Fibroblast of skin of right biceps (primary cell): ENCODE results near the gene ERO1B.
"Not testable (repeated sequence)": the region's sequence is repeated elsewhere in the genome, so short reads cannot be mapped to it uniquely, and the experiment has no call there.

ENCODE experiments used
- DNase-seq: peaks from one replicate; pipeline ENCODE4 v3.0.0-alpha.2; 2013

Gene ERO1B

GRCh38 chr1:236281654-236282424 is at the start of gene ERO1B:
Gene ERO1B (minus strand): TSS chr1:236281958. CDS start chr1:236281783, 175 bp downstream.
- DNase-seq, result peak; percentile 95

DNA sequence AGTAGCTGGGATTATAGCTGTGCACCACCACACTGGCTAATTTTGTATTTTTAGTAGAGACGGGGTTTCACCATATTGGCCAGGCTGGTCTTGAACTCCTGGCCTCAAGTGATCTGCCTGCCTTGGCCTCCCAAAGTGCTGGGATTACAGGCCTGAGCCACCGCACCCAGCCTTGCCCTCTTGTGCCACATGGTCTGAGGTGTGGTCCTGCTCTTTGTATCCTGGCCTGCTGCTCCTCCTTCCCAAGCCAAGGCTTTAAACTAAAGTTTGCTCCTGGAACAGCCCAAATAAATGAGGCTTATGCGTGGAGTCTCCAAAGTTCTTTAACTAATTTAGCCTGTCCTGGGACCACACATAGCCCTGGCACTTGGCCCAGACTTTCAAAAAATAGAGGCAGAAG is 49.7 kb upstream of the ERO1B start:
- DNase-seq, result not testable (repeated sequence)

- DNase-seq, result no peak
Observed at GRCh38 chr1:236326432-236326831, 44.7 kb upstream of the ERO1B start.

- DNase-seq, result no peak
Observed at GRCh38 chr1:236325567-236325966, 43.8 kb upstream of the ERO1B start.

DNA sequence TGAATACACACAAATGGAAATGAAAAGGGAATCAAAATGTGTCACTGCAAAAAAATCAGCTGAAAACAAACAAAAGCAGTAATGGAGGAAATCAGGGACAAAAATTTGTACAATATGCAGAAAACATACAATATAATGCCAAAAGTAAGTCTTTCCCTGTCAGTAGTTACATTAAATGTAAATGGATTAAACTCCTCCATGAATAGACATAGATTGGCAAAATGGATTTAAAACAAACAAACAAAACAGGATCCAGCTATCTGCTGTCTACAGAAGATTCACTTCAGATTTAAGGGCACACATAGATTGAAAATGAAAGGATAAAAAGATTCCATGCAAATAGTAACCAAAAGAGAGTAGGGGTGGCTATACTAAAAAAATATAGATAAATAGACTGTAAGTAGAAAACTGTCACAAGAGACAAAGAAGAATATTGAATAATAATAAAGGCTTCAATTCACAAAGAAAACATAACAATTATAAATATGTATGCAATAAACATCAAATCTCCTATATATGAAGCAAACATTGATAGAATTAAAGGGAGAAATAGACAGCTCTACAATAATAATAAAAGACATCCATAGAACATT is 42.2 kb upstream of the ERO1B start:
- DNase-seq, result no peak

DNA sequence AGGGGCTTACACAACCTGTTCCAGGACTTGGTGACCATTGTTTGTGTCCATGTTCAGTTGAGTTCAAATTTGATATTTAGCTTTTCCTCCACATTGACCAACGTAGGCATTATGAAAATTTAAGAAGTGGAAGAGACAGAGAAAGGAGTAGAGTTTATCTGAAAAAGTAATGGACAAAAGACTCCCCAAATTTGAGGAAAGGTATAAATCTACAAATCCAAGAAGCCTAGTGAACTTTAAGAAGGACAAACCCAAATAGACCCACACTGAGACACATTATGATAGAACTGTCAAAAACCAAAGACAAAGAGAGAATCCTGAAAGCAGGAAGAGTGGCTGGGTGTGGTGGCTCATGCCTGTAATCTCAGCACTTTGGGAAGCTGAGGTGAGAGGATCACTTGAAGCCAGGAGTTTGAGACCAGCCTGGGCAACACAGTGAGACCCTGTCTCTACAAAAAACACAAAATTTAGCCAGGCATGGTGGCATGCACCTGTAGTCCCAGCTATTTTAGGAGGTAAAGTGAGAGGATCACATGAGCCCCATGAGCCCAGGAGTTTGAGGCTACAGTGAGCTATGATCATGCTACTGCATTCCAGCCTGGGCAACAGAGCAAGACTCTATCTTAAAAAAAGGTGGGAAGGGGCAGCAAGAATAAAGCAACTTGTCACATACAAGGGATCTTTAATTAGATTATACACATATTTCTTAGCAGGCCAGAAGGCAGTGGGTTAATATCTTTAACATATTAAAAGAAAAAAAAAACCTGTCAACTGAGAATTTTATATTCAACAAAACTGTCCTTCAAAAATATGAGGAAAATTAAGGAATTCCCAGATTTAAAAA is 41.0 kb upstream of the ERO1B start:
- no peak for DNase-seq

GRCh38 chr1:236321101-236321500 is 39.3 kb upstream of the ERO1B start:
- DNase-seq, result no peak

DNA sequence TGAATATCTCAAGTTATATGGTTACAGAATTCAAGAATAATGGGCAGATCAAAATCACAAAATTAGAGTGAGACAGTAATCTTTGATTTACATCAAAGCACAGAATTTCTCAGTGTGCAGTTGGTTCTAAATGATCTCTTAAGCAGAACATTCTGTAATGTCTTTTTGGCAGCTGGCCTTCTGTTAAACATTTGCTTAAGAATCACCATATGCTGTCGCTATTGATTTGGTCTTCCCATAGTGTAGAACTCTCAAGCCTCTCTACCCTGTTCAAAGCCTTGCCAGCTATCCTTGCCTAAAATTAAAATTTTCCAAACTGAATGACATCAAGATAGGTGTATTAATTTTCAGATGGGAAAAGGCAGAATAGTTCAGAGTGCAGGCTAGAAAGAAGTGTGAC is 38.9 kb upstream of the ERO1B start:
- no peak for DNase-seq

DNA sequence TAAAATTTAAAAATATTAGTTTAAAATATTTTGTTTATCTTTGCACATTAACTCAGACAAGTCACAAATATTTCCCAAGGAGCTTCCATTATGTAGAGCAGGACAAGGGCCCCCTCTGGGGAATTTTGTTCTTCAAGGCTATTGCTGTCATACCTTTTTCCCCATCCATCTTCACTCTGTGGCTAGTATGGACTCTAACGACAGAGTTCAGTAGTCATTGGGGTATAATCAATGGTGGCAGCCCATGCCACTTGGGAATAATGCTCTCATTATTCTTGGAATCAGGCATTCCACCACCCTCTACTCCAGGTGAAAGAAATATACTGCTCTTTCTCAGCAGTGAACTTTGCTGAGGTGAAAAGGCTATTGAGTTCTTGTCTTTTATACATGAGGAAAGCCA is 38.5 kb upstream of the ERO1B start:
- no peak for DNase-seq

GRCh38 chr1:236316437-236316836 is 34.7 kb upstream of the ERO1B start:
- no peak for DNase-seq

DNA sequence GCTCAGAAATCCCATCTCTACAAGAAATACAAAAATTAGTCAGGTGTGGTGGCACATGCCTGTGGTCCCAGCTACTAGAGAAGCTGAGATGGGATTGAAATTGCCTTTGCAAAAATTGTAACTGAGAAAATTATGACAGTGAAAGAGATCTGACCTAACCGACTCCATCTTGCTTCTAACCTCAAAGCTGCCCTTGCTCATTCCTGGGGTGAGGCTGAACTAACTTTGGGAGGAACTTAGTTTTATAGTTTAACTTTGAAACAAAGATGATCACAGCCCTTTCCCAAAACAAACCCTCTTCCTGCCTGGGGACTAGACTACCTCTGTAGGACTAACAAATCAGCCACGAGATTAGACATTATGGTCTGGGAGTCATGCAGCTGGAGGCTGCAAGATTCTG is 33.8 kb upstream of the ERO1B start:
- no peak for DNase-seq

- DNase-seq, result no peak
Observed at GRCh38 chr1:236315092-236315491, 33.3 kb upstream of the ERO1B start.

DNA sequence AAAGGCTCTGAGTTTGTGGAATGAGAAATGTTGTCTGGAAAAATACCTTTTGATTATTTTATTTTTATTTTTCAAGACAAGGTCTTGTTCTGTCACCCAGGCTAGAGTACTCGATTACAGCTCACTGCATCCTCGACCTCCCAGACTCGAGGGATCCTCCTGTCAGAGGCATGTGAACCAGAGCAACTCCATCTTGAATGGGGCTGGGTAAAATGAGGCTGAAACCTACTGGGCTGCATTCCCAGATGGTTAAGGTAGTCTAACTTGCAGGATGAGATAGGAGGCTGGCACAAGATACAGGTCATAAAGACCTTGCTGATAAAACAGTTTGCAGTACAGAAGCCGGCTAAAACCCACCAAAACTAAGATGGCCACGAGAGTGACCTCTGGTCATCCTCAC is 32.3 kb upstream of the ERO1B start:
- DNase-seq, result not testable (repeated sequence)

- no peak for DNase-seq
Observed at GRCh38 chr1:236313427-236313826, 31.7 kb upstream of the ERO1B start.

GRCh38 chr1:236311040-236311439 is 29.3 kb upstream of the ERO1B start:
- DNase-seq, result no peak

GRCh38 chr1:236308827-236309226 is 27.1 kb upstream of the ERO1B start:
- DNase-seq, result no peak

DNA sequence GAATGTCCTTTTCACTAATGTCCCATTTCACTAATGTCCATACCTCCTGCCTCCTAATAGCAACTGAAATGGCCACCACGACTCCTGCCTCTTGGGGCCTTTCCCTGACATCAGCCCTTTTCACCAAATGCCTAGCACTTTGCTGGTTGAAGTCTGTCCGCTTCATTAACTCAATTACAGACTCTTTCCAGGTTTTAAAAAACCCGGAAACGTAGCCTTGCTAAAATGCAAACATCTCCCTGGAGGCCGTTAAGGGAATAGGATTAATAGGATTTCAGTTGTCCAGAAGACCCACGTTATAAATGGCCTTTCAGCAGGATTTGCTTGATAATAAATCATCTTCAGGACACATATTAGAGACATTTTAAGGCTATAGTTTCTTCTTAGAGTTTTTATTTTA is 25.7 kb upstream of the ERO1B start:
- no peak for DNase-seq

GRCh38 chr1:236304682-236305081 is 22.9 kb upstream of the ERO1B start:
- no peak for DNase-seq

GRCh38 chr1:236303675-236304074 is 21.9 kb upstream of the ERO1B start:
- no peak for DNase-seq

DNA sequence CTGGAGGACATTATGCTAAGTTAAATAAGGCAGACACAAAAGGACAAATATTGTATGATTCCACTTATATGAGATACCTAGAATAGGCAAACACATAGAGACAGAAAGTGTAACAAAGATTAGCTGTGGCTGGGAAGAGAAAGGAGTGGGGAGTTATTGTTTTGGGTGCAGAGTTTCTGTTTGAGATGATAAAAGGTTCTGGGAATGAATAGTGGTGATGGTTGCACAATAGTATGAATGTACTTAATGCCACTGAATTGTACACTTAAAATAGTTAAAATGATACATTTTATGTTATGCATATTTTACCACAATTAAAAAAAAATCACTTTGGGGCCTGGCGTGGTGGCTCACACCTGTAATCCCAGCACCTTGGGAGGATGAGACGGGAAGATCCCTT is 21.2 kb upstream of the ERO1B start:
- DNase-seq, result no peak

GRCh38 chr1:236301958-236302335 is 20.2 kb upstream of the ERO1B start:
- no peak for DNase-seq

DNA sequence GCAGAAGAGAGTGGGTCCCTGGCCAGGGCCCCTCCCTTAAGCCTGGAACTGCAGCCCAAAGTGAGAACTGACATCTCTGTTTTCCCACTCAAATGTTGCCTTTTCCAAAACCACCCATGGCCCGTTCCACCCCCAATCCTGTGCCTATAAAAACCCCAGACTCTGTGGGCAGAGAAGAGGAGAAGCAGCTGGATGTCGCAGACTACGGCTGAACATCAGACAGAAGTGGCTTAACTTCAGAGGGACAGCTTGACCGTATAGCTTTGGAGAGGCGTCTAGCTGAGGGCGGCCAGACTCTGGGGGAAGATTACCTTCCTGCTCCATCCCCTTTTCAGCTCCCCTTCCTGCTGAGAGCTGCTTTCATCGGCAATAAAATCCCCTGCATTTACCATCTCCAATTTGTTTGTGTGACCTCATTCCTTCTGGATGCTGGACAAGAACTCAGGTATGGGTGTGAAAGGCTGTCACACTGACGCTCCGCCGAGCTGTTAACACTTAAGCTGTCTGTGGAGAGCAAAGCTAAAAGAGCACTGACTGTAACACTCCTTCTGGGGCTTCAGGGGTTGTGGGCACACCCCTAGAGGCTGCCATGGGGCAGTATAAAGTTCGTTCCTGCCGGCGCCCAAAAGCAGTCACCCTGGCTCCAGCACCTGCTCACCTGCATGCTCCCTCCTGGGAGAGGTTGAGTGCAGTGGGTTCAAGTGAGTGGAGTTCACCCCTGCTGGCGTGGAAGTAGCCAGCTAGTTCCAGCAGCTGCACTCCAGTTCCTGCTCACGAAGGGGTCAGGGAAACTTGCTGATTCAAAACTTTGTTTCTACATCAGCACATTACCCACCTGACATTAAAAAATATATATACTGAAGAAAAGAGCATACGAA is 19.6 kb upstream of the ERO1B start:
- no peak for DNase-seq

- DNase-seq, result no peak
Observed at GRCh38 chr1:236297161-236297560, 15.4 kb upstream of the ERO1B start.
